Measurements from ENCODE around the gene CCNL1.

GRCh38 chr3:157152930-157153329, 7.0 kb downstream of the CCNL1 start:
- TF ChIP-seq, protein P1, sequence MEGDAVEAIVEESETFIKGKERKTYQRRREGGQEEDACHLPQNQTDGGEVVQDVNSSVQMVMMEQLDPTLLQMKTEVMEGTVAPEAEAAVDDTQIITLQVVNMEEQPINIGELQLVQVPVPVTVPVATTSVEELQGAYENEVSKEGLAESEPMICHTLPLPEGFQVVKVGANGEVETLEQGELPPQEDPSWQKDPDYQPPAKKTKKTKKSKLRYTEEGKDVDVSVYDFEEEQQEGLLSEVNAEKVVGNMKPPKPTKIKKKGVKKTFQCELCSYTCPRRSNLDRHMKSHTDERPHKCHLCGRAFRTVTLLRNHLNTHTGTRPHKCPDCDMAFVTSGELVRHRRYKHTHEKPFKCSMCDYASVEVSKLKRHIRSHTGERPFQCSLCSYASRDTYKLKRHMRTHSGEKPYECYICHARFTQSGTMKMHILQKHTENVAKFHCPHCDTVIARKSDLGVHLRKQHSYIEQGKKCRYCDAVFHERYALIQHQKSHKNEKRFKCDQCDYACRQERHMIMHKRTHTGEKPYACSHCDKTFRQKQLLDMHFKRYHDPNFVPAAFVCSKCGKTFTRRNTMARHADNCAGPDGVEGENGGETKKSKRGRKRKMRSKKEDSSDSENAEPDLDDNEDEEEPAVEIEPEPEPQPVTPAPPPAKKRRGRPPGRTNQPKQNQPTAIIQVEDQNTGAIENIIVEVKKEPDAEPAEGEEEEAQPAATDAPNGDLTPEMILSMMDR (IDR thresholded peaks at IDR 0.05) = no peak
- TF ChIP-seq POLR2A (IDR thresholded peaks at IDR 0.05) = no peak

Measured in Peyer's patch (tissue), 4 donors.